Thyroid gland (tissue), 4 donors: Measurements from ENCODE around the gene FBXO47. TPM values are rescaled to one million over a fixed set of nuclear protein-coding genes. Genes with fewer than 3 reads are reported as not detected.

Source experiments
- DNase-seq, 2 donors: peaks; one replicate each; pipeline ENCODE4 v3.0.0-alpha.2; 2019
- H3K27ac ChIP-seq, 3 donors: fragments of 200-600 bp; sonication (generic); 1 replicate in 2 of 3; 2 replicates in 1 of 3; pipeline ENCODE4 v1.5.1; 2016 to 2019; ENCODE audit warnings: mild to moderate bottlenecking in 1 of 3, moderate library complexity in 1 of 3
- H3K27me3 ChIP-seq: fragments of 200-600 bp; sonication (generic); one replicate; pipeline ENCODE4 v1.5.1; 2019
- H3K36me3 ChIP-seq, 2 donors: fragments of 200-600 bp; sonication (generic); one replicate each; pipeline ENCODE4 v1.5.1; 2016 to 2019
- H3K4me1 ChIP-seq, 2 donors: fragments of 200-600 bp; sonication (generic); one replicate each; pipeline ENCODE4 v1.5.1; 2017 to 2019
- H3K4me3 ChIP-seq, 3 donors: fragments of 200-600 bp; sonication (generic); replicated peaks in 1 of 3; 1 replicate in 2 of 3; 2 replicates in 1 of 3; pipeline ENCODE4 v1.5.1; 2016; ENCODE audit warnings: mild to moderate bottlenecking in 1 of 3
- H3K9me3 ChIP-seq: fragments of 200-600 bp; sonication (generic); one replicate; pipeline ENCODE4 v1.5.1; 2017
- POLR2A ChIP-seq, 2 donors: fragments of 450-650 bp; IDR thresholded peaks; one replicate each; pipeline ENCODE4 v1.6.1; 2017; ENCODE audit warnings: antibody characterized with exemption in 2 of 2, mild to moderate bottlenecking in 2 of 2, moderate library complexity in 1 of 2
- WGBS, 2 donors: methylation state at CpG; one replicate each; pipeline ENCODE4 v1.1.5; 2017; 5-methylcytosine and 5-hydroxymethylcytosine counted together
- intact Hi-C: fragments of 100-400 bp; cut with DNase I; formaldehyde crosslinking; loops from one replicate; pipeline ENCODE4 v1.15.1; 2023
- total RNA-seq, 4 donors: library from RNA; depleted of rRNA; stranded (reverse); fragments of >200 nt; gene quantifications; one replicate each; pipeline ENCODE4 v1.2.3, GENCODE V29; 2016
- TF ChIP-seq, protein P1 (sequence below), 6 experiments: fragments of 200-600 bp in 3 of 6; fragments of 450-650 bp in 3 of 6; sonication (generic) in 3 of 6; IDR thresholded peaks; one replicate each; pipeline ENCODE4 v1.5.1; 2016 to 2019; ENCODE audit warnings: antibody characterized with exemption in 6 of 6, mild to moderate bottlenecking in 2 of 6, inconsistent platforms in 1 of 6, moderate library complexity in 1 of 6

Gene FBXO47
- total RNA-seq, 4 donors from 2014 or later = not detected

DNA sequence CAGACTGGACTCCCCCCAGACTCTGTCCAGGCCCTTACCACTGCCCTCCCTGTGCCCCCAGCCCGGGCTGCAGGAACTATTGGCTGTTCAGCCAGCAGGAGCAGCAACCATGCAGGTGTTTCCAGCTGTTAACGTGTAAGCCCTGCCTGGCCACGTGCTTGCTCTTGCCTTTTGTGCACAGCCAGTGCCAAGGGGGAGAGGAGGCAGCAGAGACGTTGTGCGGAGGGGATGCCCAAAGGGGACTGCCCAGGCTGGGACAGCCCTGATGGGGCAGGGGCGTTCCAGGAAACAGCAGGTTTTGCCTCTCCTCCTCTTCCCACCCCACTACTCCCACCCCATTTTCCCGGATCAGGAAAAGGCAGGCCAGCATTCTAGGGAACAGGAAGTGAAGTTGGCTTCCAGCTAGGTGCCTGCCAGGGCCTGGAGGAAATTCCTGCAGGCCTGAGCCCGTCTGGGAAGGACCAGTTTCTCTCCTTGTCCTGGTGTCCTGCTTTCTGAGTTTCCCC is 58.5 kb downstream of the FBXO47 start:
- TF ChIP-seq, protein P1, sequence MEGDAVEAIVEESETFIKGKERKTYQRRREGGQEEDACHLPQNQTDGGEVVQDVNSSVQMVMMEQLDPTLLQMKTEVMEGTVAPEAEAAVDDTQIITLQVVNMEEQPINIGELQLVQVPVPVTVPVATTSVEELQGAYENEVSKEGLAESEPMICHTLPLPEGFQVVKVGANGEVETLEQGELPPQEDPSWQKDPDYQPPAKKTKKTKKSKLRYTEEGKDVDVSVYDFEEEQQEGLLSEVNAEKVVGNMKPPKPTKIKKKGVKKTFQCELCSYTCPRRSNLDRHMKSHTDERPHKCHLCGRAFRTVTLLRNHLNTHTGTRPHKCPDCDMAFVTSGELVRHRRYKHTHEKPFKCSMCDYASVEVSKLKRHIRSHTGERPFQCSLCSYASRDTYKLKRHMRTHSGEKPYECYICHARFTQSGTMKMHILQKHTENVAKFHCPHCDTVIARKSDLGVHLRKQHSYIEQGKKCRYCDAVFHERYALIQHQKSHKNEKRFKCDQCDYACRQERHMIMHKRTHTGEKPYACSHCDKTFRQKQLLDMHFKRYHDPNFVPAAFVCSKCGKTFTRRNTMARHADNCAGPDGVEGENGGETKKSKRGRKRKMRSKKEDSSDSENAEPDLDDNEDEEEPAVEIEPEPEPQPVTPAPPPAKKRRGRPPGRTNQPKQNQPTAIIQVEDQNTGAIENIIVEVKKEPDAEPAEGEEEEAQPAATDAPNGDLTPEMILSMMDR (IDR thresholded peaks at IDR 0.05) = no peak
- no peak for TF ChIP-seq POLR2A (IDR thresholded peaks at IDR 0.05)
- peak overlapping the region in 2 of 3 donors; percentile 28 to 55 for H3K27ac ChIP-seq
- H3K36me3 ChIP-seq = no peaks in the 10 kb centered on the region
- peaks cover 4 to 30% of the 10 kb centered on the region in 2 donors for H3K4me1 ChIP-seq
- intact Hi-C loops = no loop called here
- H3K4me3 ChIP-seq = no peak overlapping the region
- 35 to 54% methylated on average over 8 of the region's 8 CpGs for WGBS, 2 donors
- no peaks in the 10 kb centered on the region for H3K9me3 ChIP-seq
- H3K27me3 ChIP-seq = no peaks in the 10 kb centered on the region
- no peak for DNase-seq

DNA sequence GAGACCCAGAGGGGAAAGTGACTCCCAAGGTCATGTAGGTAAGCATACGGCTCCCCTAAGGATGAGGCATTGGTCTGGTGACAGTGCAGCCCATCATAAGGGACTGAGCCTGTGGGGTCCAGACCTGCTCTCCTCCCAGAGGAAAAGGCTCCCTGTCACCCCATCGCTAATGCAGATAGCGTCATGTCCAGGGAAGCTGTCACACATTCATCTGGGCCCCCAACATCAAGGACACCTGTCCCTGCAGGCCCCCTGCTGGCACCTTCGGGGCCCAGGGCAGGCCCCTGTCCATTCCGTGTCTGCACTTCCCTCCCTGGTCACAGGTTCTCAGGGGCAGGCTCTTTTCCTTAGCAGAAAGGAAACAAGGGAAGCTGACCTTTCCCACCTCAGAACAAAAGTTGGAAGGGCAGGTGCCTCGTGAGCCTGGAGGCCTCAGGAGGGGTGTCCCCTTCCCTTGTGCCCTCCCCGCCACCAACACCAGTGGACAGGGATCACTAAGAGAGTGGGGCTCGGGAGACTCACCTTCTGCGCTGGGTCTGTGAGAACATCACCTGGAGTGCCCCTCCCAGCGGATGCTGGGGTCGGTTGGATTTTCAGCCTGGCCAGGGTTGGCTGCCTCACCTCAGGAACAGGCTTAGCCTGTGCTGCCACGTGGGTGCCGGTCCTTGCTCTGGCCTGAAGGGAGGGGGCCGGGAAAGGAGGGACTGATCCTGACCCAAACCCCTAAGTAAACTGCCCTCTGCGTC is 59.1 kb downstream of the FBXO47 start:
- no peaks in the 10 kb centered on the region for H3K27me3 ChIP-seq
- H3K4me1 ChIP-seq = peaks cover 4 to 28% of the 10 kb centered on the region in 2 donors
- no peak for TF ChIP-seq POLR2A (IDR thresholded peaks at IDR 0.05)
- TF ChIP-seq, protein P1 (IDR thresholded peaks at IDR 0.05) = no peak
- H3K4me3 ChIP-seq = no peak overlapping the region
- intact Hi-C loops = no loop called here
- DNase-seq = no peak
- H3K27ac ChIP-seq = peak overlapping the region in 2 of 3 donors; percentile 28 to 55
- WGBS, 2 donors = 73 to 83% methylated on average over 11 to 14 of the region's 15 CpGs
- no peaks in the 10 kb centered on the region for H3K9me3 ChIP-seq
- H3K36me3 ChIP-seq = no peaks in the 10 kb centered on the region

DNA sequence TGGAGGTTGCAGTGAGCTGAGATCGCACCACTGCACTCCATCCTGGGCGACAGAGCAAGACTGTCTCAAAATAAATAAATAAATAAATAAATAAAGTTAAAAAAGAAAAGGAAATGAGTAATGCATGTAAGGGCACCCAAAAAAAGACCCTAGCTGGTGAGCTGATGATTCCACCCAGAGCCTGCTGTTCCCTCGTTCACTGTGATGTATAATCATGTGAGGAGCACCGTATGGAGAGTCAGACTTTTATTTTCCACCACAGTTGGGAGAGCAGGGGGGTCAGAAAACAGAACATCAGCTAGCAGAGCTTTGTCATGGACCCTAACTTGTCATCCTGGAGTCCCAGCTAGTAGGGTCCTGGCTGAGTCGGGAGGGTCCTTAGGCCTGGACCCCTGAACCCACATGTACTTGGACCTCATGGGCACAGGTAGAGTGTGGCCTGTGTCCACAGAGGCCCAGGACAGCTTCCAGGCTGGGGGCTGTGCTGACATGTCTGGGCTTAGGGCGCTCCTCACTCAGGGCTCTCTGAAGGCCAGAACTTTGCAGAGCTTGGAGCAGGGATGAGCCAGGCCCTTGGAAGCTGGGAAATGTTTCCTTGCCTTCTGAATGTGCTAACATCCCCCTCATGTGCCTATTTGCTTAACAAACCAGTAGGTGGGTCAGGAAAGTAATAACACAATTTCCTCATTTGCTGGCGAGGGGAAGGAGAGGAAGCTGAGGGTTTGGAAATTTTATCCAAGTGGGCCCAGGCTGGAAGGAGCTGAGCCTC is 60.6 kb downstream of the FBXO47 start:
- Histone ChIP-seq H3K4me1 (peaks cover 0 to 27% of the 10 kb centered on the region in 2 donors), H3K4me3 (no peak overlapping the region), H3K27me3 (no peaks in the 10 kb centered on the region), H3K9me3 (no peaks in the 10 kb centered on the region), H3K36me3 (no peaks in the 10 kb centered on the region), H3K27ac (no peak overlapping the region)
- 77 to 81% methylated on average over 6 of the region's 7 CpGs for WGBS, 2 donors
- DNase-seq = no peak
- intact Hi-C loops = no loop called here
- TF ChIP-seq, protein P1 (IDR thresholded peaks at IDR 0.05) = no peak
- no peak for TF ChIP-seq POLR2A (IDR thresholded peaks at IDR 0.05)

DNA sequence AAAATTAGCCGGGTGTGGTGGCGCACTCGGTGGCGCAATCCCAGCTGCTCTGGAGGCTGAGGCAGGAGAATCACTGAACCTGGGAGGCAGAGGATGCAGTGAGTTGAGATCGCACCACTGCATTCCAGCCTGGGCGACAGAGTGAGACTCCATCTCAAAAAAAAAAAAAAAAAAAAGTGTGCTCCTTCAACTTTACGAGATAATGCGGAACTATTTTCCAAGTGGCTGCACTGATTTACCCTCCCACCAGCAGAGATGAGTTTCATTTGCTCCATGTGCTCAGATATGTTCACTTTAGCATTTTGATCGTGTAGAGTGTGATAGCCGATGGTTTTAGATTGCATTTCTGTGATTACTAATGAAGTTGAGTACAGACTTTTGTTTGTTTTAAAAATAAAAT is 61.8 kb downstream of the FBXO47 start:
- intact Hi-C loops = no loop called here
- TF ChIP-seq, protein P1 (IDR thresholded peaks at IDR 0.05) = no peak
- no peak for TF ChIP-seq POLR2A (IDR thresholded peaks at IDR 0.05)
- 95% methylated on average over 10 of the region's 10 CpGs for WGBS, 2 donors
- Histone ChIP-seq H3K4me1 (peaks cover 8 to 39% of the 10 kb centered on the region in 2 donors), H3K27me3 (no peaks in the 10 kb centered on the region), H3K4me3 (no peak overlapping the region), H3K36me3 (no peaks in the 10 kb centered on the region), H3K27ac (no peak overlapping the region), H3K9me3 (no peaks in the 10 kb centered on the region)
- no peak for DNase-seq

DNA sequence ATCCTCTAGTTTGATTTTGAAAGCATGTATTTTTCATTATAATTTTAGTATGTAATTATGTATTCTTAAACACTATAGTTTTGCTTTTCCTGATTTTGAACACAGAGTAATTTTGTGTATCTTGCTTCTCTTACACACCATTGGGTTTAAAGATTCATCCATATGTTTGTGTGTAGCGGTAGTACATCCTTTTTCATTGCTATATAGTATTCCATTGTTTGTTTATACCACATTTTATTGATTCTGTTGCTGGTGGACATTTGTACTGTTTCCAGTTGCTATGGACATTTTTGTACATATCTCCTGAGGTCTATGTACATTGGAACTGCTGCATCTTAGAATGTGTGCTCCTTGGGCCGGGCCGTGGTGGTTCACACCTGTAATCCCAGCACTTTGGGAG is 62.3 kb downstream of the FBXO47 start:
- WGBS, 2 donors = 96 to 98% methylated on average over 3 of the region's 3 CpGs
- Histone ChIP-seq H3K27ac (no peak overlapping the region), H3K9me3 (no peaks in the 10 kb centered on the region), H3K36me3 (no peaks in the 10 kb centered on the region), H3K4me3 (no peak overlapping the region), H3K27me3 (no peaks in the 10 kb centered on the region), H3K4me1 (peaks cover 8 to 41% of the 10 kb centered on the region in 2 donors)
- TF ChIP-seq, protein P1 (IDR thresholded peaks at IDR 0.05) = no peak
- TF ChIP-seq POLR2A (IDR thresholded peaks at IDR 0.05) = no peak
- DNase-seq = no peak
- intact Hi-C loops = no loop called here
